NCI-H146 treated with DMSO at 0.1 percent for 48 hours (cell line): ENCODE measurements around the gene BGLAP.
A peak's percentile ranks its signal among the peaks of the same experiment; 100 is the strongest.

ENCODE experiments used
- DNase-seq: peaks from one replicate; lab custom pipeline; 2025; ENCODE audit not compliant: unreplicated experiment; lab: John Stamatoyannopoulos, UW

BGLAP gene

DNA sequence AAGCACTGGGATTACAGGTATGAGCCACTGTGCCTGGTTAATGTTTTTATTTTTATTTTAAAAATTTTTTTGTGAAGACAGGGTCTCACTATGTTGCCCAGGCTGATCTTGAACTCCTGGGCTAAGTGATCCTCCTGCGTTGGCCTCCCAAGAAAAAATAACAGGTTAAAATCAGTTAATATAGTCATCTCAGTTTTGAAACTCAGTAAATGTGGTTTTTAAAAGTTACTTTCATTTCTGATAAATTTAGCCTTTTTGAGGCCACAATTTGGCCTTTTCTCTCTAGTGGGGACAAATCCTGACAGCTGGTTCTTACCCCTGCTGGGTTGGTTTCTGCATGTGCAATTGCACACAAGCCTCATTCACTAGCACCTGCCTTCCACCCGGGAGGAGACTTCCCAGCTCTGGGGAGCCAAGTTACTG, 15.9 kb upstream of the BGLAP start:
- DNase-seq = no peak

DNA sequence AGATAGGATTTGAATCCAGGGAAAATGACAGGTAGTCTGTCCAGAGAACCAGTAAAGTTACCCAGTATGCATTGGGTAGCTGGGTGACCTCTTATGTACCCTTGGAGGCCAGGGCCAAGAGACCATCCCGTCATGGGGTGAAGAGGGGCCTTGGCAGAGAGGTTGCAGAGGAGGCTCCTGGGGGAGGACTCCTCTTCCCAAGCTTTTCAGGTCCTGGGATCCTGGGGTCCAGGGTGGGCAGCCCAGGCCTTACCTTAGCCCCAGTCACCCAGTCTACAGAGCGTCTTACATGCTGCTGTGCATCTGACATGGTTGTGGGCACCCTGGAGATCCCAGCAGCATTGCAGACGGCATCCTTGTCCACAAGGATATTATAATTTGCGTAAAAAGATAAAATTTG, 15.2 kb upstream of the BGLAP start:
- no peak for DNase-seq

DNA sequence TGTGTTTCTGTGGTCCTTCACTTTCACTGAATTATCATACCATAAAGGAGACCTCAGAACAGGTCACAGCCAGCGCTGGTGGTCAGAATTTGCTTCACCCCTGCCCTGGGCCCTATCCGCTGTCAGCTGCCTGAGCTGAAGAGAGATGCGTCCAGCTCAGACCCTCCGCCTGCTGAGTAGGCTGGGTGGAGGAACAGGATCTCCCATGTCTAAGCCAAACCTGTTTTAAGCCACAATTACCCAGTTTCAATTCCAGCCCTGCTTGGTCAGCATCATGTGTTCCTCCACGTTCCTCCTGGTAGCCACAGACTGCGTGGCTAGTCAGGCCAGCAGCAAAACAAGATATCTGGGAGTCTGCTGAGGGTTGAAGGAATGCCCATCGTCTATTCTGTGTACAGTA, 13.5 kb upstream of the BGLAP start:
- DNase-seq = no peak

DNA sequence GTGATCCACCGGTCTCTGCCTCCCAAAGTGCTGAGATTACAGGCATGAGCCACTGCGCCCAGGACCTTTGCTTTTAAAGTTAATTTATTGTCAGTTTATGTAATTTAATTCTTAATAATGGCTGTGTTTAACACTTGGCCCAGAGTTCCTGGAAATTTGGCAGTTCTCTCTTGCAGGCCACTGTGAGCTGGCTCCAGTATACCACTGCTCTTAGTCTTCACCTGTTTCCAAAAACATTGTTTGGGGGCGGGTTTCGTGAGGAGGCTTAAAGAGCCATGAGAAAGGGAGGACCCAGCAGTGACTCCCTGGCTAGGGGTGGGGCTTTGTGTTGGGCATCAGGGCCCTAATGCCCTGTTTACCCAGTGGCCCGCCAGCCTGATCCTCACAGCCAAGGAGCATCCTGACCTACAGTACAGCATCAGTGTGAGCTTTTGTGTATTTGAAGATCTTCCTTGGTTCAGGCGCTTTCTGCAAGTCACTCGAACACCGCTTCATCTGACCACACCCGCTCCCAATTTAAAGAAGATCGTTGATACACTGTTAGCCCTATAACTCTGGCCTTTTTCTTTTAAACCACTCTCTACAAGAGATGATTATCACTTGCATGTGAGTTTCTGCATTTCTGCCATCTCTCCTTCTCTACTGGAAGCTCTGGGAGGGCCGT, 12.0 kb upstream of the BGLAP start:
- no peak for DNase-seq

DNA sequence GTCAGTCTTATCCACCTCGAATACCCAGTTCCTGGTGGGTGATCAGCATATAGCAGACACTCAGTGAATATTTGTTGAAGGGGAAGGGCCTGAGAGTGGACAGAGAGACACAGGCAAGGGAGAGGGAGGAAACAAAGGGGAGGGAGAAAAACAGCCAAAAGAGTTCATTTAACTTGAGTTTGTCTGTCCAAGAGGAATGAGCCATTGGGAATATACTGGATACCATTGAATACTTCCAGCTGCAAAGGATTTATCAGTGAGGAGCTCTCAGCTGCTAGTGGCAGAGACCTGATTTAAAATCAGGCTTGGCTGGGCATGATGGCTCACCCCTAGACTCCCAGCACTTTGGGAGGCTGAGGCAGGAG, 11.5 kb upstream of the BGLAP start:
- DNase-seq = no peak

DNA sequence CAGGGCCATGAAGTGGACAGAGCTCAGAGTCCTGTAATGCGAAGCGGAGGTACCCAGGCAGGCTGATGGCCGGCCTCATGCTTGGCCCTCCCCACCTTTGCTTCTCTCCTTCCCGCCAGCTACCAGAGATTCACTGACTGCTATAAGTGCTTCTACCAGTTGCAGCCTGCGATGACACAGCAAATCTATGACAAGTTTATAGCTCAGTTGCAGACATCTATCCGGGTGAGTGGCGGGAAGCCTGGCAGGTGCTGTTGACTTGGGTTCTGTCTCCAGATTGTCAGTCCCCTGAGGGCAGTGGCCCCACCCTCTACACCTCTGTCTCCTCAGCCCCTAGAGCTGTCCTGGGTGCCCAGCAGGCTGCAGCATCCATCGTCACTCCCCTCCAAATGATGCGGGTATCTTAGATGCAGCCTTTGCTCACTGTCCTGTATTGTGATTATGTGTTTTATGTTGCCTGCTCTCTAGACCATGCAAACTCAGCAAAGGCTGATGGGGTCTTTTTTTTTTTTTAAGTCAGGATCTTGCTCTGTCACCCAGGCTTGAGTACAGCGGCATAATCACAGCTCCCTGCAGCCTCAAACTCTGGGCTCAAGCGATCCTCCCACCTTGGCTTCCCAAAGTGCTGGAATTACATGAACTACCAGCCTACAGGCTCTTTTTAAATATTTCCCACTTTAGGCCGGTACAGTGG, 9.6 kb upstream of the BGLAP start:
- no peak for DNase-seq

DNA sequence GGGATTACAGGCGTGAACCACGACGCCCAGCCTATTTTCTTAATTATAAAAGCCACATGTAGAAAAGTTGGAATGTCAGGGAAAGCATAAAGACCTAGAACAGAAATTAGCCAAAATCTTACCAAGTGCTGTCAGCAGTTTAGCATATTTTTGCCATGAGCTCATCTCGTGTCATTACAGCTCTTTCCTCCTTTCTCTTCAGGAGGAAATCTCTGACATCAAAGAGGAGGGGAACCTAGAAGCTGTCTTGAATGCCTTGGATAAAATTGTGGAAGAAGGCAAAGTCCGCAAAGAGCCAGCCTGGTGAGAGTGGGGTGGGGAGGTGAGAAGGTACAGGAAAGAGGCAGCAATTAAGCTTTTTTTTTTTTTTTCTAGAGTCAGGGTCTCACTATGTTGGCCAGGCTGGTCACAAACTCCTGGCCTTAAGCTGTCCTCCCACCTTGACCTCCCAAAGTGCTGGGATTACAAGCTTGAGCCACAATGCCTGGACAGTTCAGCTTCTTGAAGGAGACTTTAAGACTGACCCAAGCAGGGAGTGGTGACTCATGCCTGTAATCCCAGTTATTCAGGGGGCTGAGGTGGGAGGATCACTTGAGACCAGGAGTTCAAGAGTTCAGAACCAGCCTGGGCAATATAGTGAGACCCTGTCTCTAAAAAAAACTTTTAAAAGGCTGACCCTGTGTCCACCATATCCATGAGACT, 8.4 kb upstream of the BGLAP start:
- DNase-seq = no peak

DNA sequence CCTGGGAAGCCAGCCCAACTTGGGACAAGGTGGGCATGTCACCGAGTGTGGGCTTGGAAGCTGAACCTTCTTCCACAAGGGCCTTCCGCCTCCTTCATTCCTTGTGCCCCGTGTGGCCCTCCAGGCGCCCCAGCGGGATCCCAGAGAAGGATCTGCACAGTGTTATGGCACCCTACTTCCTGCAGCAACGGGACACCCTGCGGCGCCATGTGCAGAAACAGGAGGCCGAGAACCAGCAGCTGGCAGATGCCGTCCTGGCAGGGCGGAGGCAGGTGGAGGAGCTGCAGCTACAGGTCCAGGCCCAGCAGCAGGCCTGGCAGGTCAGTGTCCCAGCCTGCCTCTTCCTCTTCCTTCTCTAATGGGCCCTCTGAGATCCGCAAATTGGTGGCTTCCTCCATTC, 5.8 kb upstream of the BGLAP start:
- no peak for DNase-seq

DNA sequence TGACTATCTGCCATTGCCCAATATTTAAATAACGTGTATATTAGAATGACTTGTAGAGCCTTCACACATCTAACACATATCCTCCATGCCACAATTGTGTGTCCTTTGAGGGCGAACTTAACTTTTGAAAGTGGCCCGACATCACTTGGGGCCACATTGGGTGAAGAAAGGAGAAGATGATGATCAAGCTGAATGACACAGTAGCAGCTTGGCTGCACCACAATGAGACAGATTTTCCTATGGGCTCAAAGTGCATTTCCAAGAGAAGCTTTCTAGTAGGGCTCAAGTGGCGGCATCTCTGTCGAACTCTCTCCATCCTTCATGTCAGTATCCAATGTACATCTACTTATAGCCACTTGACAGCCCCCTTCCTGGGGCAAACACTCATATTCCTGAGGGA, 3.7 kb upstream of the BGLAP start:
- DNase-seq = no peak

DNA sequence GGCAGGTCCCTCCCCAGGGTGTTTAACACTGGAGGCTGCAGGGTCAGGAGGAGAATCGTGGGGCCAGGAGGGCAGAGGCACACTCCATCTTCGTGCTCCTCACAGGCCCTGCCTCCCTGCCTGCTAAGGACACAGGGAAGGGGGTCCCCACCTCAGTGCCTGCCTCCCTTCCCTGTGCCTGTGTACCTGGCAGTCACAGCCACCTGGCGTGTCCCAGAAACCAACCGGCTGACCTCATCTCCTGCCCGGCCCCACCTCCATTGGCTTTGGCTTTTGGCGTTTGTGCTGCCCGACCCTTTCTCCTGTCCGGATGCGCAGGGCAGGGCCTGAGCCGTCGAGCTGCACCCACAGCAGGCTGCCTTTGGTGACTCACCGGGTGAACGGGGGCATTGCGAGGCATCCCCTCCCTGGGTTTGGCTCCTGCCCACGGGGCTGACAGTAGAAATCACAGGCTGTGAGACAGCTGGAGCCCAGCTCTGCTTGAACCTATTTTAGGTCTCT, 623 bp upstream of the BGLAP start:
- DNase-seq = no peak

DNA sequence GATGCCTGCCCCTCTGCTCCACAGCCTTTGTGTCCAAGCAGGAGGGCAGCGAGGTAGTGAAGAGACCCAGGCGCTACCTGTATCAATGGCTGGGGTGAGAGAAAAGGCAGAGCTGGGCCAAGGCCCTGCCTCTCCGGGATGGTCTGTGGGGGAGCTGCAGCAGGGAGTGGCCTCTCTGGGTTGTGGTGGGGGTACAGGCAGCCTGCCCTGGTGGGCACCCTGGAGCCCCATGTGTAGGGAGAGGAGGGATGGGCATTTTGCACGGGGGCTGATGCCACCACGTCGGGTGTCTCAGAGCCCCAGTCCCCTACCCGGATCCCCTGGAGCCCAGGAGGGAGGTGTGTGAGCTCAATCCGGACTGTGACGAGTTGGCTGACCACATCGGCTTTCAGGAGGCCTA, 754 bp downstream of the BGLAP start:
- no peak for DNase-seq

DNA sequence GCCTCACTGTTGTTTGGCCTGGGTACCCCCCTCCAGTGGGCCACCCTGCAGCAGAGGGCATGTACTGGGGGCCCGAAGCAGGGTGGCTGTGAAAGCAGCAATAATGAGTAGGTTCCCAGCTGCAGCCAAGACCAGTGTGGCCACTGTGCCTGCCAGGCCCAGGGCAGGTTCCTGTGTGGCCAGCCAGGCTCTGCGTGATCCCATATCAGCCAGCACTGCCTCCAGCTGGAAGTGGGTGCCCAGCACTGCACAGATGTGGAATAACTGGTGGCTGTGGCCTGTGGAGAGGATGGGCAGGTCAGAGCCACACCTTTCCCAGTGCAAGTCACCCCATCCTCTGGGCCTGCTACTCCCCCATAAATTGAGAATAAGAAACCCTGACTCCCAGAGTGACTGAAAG, 2.1 kb downstream of the BGLAP start:
- DNase-seq = no peak

DNA sequence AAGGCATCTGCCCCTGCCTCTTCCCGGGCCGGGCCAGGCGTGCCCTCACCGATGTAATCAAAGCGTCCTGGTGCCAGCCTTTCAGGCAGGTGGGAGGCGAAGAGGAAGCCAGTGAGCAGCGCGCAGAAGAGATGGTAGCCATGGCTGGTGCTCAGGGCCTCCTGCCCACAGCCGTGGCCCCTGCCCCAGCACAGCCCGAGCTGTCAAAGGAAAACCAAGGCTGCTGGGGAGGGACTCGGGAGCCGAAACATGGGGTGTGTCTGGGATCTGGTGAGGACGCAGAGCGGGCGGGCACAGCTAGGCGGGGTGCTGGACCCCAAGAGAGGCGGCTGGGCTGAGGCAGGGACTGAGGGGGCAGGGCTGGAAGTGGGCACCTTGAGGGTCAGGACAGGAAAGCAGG, 2.7 kb downstream of the BGLAP start:
- no peak for DNase-seq

DNA sequence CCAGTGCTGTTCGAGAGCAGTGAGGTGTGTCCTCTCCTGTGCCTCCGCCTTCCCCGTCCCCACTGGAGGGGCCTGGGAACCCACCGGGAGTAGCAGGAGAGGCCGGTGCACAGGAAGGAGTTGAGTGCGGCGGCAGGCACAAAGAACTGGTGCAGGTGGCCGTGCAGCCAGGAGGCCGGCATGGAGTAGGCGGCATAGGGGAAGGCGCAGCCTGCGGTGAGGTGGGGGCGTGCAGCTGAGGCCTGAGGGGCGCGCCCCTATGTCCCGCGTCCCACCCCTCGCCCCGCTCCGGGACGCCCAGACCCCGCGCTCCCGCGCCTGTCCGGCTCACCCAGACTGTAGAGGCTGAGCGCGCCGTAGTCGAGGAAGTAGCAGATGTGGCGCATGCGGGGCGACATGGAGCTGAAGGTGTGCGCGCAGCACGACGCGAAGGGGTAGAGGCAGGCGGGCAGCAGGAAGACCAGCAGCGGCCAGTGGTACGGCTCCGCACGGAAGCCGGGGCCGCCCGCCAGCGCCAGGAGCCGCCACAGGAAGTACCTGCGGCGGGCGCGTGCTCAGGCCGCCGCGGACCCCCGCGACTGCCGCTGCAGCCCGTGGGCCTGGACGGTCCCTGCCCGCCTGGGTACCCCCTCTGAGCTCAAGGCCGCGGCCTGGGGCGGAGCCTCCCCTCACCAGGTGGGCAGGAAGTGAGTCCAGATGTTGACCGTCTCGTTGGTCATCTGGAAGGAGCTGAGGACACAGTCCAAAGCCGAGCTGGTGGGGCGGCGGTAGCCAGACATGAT, 3.7 kb downstream of the BGLAP start:
- peak; percentile 46 for DNase-seq

DNA sequence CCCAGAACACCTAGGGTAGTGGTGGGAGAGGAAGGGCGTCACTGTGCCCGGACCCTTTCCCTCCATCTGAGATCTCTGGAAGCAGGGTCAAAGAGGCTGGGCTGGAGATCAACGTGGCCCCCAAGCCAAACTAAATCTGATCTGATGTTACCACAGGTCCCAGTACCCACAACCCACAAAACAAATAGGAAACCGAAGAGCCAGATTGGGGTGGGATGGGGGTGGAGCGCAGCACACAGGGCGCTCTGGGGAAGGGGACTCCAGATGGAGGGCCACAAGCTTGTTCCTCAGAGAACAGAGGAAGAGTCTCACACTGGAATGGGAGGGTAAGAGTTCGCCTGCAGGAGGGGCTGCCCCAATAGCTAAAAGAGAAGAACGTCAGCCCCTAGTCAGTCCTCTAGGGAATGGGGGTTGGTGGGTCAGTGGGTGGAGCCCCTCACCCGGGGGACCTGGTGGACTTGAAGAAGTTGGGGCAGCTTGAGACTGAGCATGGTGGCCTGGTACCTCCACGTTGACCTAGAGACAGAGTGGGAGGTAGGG, 4.3 kb downstream of the BGLAP start:
- DNase-seq = no peak

DNA sequence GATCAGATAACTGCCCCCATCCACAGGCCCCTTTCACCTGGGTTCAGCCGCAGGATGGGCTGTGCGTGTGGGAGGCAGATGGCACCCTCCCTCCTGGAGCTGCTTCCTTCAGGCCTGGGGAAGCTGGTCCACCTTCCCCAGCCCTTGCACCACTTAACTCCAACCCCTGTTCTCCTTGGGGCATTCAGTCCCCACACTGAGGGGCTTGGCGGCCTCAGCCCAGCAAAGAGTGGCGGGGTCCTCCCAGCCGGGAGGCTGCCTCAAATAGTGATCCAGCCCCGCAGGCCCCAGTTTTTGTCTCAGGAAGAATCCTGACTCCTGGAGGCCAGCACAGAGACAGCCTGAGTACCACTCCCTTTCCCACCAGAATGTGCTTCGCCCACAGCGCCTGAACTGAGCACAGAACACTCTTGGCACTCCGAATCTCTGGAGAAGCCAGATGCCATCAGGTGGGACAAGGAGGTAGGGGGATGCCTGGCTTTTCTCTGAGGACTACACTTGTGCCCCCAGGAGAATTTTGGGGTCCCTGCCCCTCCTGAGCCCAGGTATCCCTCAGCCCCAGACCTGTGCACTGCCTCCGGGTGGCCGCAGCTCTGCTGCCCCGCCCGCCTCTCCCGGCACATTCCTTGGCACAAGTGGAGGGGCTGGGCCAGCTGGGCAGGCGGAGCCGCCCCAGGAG, 4.9 kb downstream of the BGLAP start:
- DNase-seq = no peak

DNA sequence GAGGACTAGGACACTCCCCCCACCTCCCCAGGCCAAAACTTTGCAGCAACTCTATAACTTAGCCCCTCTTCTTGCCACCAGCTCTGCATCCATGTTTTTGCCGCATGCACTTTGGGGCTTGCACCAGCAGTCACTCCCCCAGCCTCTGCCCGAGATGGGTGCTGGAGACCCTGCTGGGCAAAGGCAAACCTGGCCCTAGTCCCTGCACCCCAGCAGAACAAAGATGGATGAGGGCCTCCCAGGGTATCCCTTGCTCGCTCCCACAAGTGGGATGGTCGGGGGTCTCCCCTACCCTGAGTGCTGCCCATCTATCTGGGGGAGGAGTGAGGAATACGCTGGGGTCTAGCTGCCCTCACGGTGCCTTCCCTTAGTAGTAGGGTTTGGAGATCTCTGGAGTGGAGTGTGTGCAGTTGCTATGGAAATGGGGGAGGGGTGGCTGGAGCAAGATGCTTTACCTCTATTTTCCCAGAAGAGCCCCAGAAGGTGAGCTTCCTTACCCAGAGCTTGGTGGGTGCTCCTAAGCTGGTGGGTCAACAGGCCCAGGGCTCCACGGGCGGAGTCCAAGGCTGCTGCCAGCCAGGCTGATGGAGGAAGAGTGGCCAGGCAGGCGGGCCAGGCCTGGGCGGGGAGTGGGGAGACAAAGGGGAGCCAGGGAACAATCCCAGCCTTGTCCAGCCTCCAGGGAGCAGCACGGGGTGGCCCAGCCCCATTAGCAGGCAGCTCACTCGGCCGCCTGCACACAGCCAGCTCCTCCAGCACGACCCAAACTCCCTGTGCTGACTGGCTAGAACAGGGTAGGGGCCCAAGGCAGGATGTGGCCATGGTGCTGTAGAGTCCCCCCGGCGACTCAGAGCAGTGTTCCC, 5.7 kb downstream of the BGLAP start, which contains the start of gene PAQR6:
Gene PAQR6, minus strand, starts transcription at position 597 of the 863 bp plus-strand sequence. CDS start 1,325 bp downstream, outside the sequence.
- no peak for DNase-seq

DNA sequence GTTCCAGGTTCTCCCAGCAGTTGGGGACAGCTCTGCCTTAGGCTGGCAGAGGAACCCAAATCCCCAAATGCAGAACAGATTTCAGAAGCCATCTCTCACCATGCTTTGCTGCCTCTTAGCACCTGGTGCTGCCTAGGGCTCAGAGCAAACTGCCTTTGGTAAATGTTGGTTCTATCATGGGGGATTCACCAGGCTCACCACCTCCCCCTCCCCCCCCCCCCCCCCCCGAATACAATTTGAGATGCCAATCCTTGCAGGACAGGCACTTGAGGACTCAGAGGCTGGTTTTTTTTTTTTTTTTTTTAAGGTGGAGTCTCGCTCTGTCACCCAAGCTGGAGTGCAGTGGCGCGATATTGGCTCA, 6.3 kb downstream of the BGLAP start:
- no peak for DNase-seq

DNA sequence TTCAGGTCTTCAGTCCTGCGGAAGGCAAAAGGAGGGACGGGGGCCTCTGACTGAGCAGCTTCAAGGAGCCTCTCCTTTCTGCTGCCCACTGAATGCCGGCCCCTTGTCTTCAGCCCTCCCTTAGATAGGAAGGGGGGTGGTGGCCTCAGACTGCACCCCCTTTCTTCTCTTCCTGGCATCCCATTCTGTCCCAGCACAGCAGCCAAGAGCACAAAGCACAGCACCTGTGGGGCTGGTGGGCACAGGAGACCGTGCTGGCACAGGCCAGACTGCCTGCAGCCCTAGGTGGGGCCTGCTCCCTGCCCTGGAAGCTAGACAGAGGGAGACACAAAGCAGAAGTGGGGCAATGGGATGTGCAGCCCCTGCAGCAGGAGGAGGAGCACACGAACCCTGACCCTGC, 7.6 kb downstream of the BGLAP start:
- no peak for DNase-seq

DNA sequence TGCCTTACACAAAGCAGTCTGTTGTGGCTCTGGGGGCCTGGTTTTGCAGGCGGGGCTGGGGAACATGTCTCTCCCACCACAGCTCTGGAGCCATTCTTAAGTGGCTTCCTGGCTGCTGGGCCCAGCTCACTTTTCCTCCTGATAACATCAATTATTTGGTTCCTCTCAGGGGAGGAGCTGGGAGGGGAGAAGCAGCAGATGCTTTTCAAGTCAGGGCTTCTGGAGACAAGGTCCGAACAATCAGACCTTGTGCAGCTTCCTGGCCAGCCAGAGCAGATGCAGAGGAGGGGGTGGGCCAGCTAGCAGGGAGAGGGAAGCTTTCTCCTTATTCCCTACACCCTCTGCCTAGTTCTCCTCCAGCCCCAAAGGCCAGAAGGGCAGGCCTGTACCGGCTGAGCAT, 9.5 kb downstream of the BGLAP start:
- no peak for DNase-seq
